Ascending aorta (tissue), 2 donors: ENCODE measurements around the gene SEC61G. TPM values are rescaled to one million over a fixed set of nuclear protein-coding genes. Genes with fewer than 3 reads are reported as not detected.

Experiments used
- DNase-seq, 2 donors: peaks; one replicate each; pipeline ENCODE4 v3.0.0-alpha.2; 2019; ENCODE audit warnings: low spot score in 2 of 2
- H3K27ac ChIP-seq, 2 donors: fragments of 200-600 bp; sonication (generic); one replicate each; pipeline ENCODE4 v1.5.1; 2016 to 2017; ENCODE audit warnings: mild to moderate bottlenecking in 1 of 2
- H3K27me3 ChIP-seq: fragments of 200-600 bp; sonication (generic); one replicate; pipeline ENCODE4 v1.5.1; 2017
- H3K36me3 ChIP-seq, 2 donors: fragments of 200-600 bp; sonication (generic); one replicate each; pipeline ENCODE4 v1.5.1; 2016
- H3K4me1 ChIP-seq, 2 donors: fragments of 200-600 bp; sonication (generic); one replicate each; pipeline ENCODE4 v1.5.1; 2016 to 2017; ENCODE audit warnings: mild to moderate bottlenecking in 1 of 2
- H3K4me3 ChIP-seq, 2 donors: fragments of 200-600 bp; sonication (generic); one replicate each; pipeline ENCODE4 v1.5.1; 2016 to 2017; ENCODE audit warnings: mild to moderate bottlenecking in 1 of 2
- H3K9me3 ChIP-seq, 2 donors: fragments of 200-600 bp; sonication (generic); one replicate each; pipeline ENCODE4 v1.5.1; 2016
- intact Hi-C: fragments of 100-400 bp; cut with DNase I; formaldehyde crosslinking; loops from one replicate; pipeline ENCODE4 v1.15.1; 2023
- total RNA-seq: library from RNA; depleted of rRNA; stranded (reverse); fragments of >200 nt; gene quantifications from one replicate; pipeline ENCODE4 v1.1.0, GENCODE V29; 2016
- TF ChIP-seq, protein P1 (sequence below), 3 experiments: fragments of 200-600 bp in 2 of 3; fragments of 450-650 bp in 1 of 3; sonication (generic) in 2 of 3; IDR thresholded peaks; one replicate each; pipeline ENCODE4 v1.5.1; 2016 to 2019; ENCODE audit warnings: antibody characterized with exemption in 3 of 3, mild to moderate bottlenecking in 1 of 3, moderate library complexity in 1 of 3

Gene SEC61G
- total RNA-seq, 1 donor from 2014 or later = 166 TPM

DNA sequence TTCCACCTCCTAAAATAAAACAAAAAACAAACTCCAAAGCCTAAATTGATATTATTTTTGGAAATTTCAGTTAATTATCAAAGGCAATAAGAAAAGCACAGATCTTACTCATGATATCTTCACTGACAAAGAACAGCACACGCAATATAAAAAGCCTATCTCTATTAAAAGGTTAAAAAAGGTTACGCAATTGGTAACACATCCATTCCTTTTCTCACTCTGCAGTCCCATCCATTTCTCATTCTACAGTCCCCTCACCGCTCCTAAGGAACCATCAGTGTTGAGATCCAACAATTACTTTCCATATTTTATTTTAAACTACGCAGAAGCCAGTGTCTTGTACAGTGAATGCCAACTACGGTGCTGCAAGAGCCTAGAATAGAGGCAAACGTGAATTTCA is 1.3 kb downstream of the SEC61G start:
- DNase-seq = no peak
- Histone ChIP-seq H3K27ac (no peak overlapping the region), H3K4me3 (peak overlapping the region; percentile 78 to 92), H3K36me3 (peaks cover 7 to 20% of the 10 kb centered on the region in 2 donors), H3K9me3 (no peaks in the 10 kb centered on the region), H3K4me1 (peaks cover 0 to 19% of the 10 kb centered on the region in 2 donors), H3K27me3 (no peaks in the 10 kb centered on the region)
- TF ChIP-seq, protein P1, sequence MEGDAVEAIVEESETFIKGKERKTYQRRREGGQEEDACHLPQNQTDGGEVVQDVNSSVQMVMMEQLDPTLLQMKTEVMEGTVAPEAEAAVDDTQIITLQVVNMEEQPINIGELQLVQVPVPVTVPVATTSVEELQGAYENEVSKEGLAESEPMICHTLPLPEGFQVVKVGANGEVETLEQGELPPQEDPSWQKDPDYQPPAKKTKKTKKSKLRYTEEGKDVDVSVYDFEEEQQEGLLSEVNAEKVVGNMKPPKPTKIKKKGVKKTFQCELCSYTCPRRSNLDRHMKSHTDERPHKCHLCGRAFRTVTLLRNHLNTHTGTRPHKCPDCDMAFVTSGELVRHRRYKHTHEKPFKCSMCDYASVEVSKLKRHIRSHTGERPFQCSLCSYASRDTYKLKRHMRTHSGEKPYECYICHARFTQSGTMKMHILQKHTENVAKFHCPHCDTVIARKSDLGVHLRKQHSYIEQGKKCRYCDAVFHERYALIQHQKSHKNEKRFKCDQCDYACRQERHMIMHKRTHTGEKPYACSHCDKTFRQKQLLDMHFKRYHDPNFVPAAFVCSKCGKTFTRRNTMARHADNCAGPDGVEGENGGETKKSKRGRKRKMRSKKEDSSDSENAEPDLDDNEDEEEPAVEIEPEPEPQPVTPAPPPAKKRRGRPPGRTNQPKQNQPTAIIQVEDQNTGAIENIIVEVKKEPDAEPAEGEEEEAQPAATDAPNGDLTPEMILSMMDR (IDR thresholded peaks at IDR 0.05) = no peak
- intact Hi-C loops = loop anchor here (2.0 to 10.0 kb wide), 8 partner anchors 260 to 1420 kb away; partner anchors contain the start of genes CHCHD2, EGFR, MRPS17 and VOPP1

GRCh38 chr7:54749200-54749599 is 9.8 kb downstream of the SEC61G start:
- Histone ChIP-seq H3K4me3 (no peak overlapping the region), H3K36me3 (peaks cover 42 to 57% of the 10 kb centered on the region in 2 donors), H3K4me1 (no peaks in the 10 kb centered on the region), H3K27ac (no peak overlapping the region), H3K9me3 (no peaks in the 10 kb centered on the region), H3K27me3 (no peaks in the 10 kb centered on the region)
- intact Hi-C loops = no loop called here
- TF ChIP-seq, protein P1 (IDR thresholded peaks at IDR 0.05) = no peak
- DNase-seq = no peak

DNA sequence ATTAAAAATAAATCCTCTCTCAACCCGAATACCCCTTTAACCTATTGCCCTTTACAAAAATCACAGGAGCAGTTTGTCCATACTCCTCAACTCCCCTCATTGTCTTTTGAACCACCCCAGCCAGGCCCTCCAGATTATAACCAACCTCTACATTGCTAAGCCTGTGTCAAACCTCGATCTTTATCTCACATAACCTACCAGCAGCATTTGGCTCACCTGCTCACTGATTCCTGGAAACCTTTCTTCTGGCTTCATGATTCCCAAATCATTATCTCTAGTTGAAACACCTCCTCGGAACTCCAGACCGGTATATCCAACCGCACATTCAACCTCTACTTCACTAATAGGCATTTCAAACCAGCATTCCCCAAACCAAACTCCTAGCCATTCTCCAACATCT is 11.8 kb downstream of the SEC61G start:
- intact Hi-C loops = no loop called here
- Histone ChIP-seq H3K4me1 (no peaks in the 10 kb centered on the region), H3K27ac (no peak overlapping the region), H3K27me3 (no peaks in the 10 kb centered on the region), H3K36me3 (peaks cover 33 to 52% of the 10 kb centered on the region in 2 donors), H3K4me3 (no peak overlapping the region), H3K9me3 (no peaks in the 10 kb centered on the region)
- no peak for DNase-seq
- TF ChIP-seq, protein P1 (IDR thresholded peaks at IDR 0.05) = no peak

GRCh38 chr7:54743580-54743979 is 15.4 kb downstream of the SEC61G start:
- Histone ChIP-seq H3K36me3 (peaks cover 6 to 18% of the 10 kb centered on the region in 2 donors), H3K27me3 (no peaks in the 10 kb centered on the region), H3K27ac (no peak overlapping the region), H3K4me3 (no peak overlapping the region), H3K9me3 (no peaks in the 10 kb centered on the region), H3K4me1 (no peaks in the 10 kb centered on the region)
- intact Hi-C loops = no loop called here
- TF ChIP-seq, protein P1 (IDR thresholded peaks at IDR 0.05) = no peak
- DNase-seq = no peak

GRCh38 chr7:54738737-54739136 is 20.3 kb downstream of the SEC61G start:
- intact Hi-C loops = no loop called here
- Histone ChIP-seq H3K4me3 (no peak overlapping the region), H3K36me3 (no peaks in the 10 kb centered on the region), H3K4me1 (no peaks in the 10 kb centered on the region), H3K9me3 (no peaks in the 10 kb centered on the region), H3K27me3 (no peaks in the 10 kb centered on the region), H3K27ac (no peak overlapping the region)
- no peak for DNase-seq
- TF ChIP-seq, protein P1 (IDR thresholded peaks at IDR 0.05) = no peak

DNA sequence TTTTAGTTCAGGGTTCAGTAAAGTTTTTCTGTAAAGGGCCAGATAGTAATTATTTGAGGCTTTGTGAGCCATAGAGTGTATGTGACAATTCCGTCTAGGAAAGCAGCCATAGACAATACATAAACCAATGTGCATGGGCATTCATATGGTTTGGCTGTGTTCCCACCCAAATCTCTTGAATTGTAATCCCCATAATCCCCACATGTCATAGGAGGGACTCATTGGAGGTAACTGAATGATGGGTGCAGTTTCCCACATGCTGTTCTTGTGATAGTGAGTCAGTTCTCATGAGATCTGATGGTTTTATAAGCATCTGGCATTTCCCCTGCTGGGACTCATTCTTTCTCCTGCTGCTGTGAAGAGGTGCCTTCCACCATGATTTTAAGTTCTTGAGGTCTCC is 29.9 kb downstream of the SEC61G start:
- Histone ChIP-seq H3K27me3 (no peaks in the 10 kb centered on the region), H3K36me3 (no peaks in the 10 kb centered on the region), H3K4me3 (no peak overlapping the region), H3K9me3 (peaks cover 0 to 14% of the 10 kb centered on the region in 2 donors), H3K4me1 (no peaks in the 10 kb centered on the region), H3K27ac (no peak overlapping the region)
- DNase-seq = no peak
- intact Hi-C loops = no loop called here
- TF ChIP-seq, protein P1 (IDR thresholded peaks at IDR 0.05) = no peak
